Peyer's patch (tissue), 4 donors: Measurements from ENCODE around the gene IL31.

Source experiments
- POLR2A ChIP-seq, 2 donors: fragments of 450-650 bp; IDR thresholded peaks; one replicate each; pipeline ENCODE4 v1.5.1; 2017; ENCODE audit warnings: antibody characterized with exemption in 2 of 2, mild to moderate bottlenecking in 2 of 2, moderate library complexity in 2 of 2
- TF ChIP-seq, protein P1 (sequence below), 6 experiments: fragments of 450-650 bp in 4 of 6; fragments of 200-600 bp in 2 of 6; sonication (generic) in 1 of 6; IDR thresholded peaks; one replicate each; pipeline ENCODE4 v1.5.1; 2017 to 2019; ENCODE audit warnings: antibody characterized with exemption in 6 of 6, mild to moderate bottlenecking in 3 of 6, moderate library complexity in 1 of 6

DNA sequence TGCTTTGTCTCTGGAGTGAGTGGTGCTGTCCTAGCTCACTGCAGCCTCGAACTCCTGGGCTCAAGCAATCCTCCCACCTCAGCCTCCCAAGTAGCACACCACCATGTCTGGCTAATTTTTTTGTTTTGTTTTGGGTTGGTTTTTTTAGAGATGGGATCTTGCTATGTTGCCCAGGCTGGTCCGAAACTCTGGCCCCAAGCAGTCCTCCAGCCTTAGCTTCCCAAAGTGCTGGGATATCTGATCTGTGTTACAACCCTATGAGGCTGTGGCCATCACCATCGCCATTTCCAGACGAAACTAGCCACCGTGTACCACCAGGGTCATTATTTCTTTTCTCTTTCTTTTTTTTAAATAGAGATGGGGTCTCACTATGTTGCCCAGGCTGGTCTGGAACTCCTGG is 2.6 kb downstream of the IL31 start:
- TF ChIP-seq, protein P1, sequence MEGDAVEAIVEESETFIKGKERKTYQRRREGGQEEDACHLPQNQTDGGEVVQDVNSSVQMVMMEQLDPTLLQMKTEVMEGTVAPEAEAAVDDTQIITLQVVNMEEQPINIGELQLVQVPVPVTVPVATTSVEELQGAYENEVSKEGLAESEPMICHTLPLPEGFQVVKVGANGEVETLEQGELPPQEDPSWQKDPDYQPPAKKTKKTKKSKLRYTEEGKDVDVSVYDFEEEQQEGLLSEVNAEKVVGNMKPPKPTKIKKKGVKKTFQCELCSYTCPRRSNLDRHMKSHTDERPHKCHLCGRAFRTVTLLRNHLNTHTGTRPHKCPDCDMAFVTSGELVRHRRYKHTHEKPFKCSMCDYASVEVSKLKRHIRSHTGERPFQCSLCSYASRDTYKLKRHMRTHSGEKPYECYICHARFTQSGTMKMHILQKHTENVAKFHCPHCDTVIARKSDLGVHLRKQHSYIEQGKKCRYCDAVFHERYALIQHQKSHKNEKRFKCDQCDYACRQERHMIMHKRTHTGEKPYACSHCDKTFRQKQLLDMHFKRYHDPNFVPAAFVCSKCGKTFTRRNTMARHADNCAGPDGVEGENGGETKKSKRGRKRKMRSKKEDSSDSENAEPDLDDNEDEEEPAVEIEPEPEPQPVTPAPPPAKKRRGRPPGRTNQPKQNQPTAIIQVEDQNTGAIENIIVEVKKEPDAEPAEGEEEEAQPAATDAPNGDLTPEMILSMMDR (IDR thresholded peaks at IDR 0.05): no peak
- TF ChIP-seq POLR2A (IDR thresholded peaks at IDR 0.05): no peak
